K562 treated with DMSO at 1 percent for 4 hours (cell line): ENCODE results near the gene MYF5. TPM values are rescaled to one million over a fixed set of nuclear protein-coding genes. Genes with fewer than 3 reads are reported as not detected.

Experiments
- total RNA-seq: library from RNA; unstranded; fragments of 300-600 nt; gene quantifications from 2 replicates; pipeline ENCODE4 v1.2.3, GENCODE V29; 2022; ENCODE audit not compliant: insufficient read depth

Gene MYF5
- not detected in 2 replicates for total RNA-seq

GRCh38 chr12:80716696-80717469, at the start of gene MYF5:
TSS of gene MYF5 (plus strand) at chr12:80716912. CDS start at chr12:80717064, 152 bp downstream.

DNA sequence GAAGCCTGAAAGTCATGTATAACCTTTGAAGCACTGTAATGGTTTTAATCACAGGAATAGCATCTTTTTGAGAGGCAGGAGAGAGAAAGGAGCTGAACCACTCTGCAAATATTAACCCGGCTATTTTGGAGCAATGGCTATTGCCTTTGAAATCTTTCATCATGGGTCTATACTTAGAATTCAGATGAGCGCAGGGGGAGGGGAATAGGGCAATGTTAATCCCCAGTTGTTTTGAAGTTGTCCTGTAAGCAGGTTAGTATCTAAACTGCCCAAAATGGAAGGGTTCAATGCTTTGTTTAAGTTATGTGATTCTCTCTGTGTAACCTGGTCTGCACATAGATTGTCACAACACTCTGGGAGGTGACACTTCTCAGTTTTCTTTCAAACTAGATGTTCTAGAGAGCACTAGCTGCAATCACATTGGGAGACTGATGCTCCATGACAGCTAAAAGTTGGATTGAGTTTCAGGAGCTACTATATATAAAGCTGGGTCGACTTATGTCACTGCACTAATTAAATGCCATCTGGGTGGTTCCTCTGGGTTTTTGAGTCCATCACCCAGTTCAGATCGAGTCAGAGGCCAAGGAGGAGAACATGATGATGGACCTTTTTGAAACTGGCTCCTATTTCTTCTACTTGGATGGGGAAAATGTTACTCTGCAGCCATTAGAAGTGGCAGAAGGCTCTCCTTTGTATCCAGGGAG, 9.4 kb upstream of the MYF5 start, which contains the start of gene MYF6:
Gene MYF6 (plus strand): TSS at position 509 of the 704 bp plus-strand sequence. CDS start 86 bp downstream, at position 595.

Other genes with a start within 250 kb of the MYF5 start
- not detected in 2 replicates for gene MYF6, start 9.3 kb upstream of the MYF5 start, total RNA-seq
- not detected in 2 replicates for gene LIN7A, start 221.0 kb downstream of the MYF5 start, total RNA-seq